Measurements from ENCODE around the gene DNAJB7.
A peak's percentile ranks its signal among the peaks of the same experiment; 100 is the strongest.
"Not testable (repeated sequence)": the region's sequence is repeated elsewhere in the genome, so short reads cannot be mapped to it uniquely, and the experiment has no call there.

The DNAJB7 gene

DNA sequence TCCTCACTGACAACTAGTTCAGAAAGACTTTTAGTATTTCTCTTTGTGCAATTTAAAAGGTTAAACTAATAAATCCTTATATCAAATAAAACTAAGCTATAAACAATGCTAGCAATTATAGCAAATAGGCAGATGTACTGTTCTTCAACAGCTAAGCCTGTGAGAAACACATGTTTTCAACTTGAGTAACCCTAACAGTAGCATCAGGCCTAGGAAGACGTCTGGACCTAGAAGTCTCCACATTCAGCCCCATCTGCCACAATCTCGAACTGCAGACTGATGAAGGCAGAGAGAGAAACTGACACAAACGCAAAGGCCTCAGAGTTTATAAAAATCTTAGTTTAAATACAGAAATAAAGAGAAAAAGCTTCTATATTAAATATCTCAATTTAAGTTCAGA lies 8.0 kb downstream of the DNAJB7 start:
- no peaks in the 10 kb centered on the region for H3K36me3 ChIP-seq (ENCODE audit: control insufficient read depth, insufficient read depth, low read length)
- H3K9ac ChIP-seq = no peak overlapping the region
- no peak overlapping the region for H2AFZ ChIP-seq
- TF ChIP-seq, protein P1, sequence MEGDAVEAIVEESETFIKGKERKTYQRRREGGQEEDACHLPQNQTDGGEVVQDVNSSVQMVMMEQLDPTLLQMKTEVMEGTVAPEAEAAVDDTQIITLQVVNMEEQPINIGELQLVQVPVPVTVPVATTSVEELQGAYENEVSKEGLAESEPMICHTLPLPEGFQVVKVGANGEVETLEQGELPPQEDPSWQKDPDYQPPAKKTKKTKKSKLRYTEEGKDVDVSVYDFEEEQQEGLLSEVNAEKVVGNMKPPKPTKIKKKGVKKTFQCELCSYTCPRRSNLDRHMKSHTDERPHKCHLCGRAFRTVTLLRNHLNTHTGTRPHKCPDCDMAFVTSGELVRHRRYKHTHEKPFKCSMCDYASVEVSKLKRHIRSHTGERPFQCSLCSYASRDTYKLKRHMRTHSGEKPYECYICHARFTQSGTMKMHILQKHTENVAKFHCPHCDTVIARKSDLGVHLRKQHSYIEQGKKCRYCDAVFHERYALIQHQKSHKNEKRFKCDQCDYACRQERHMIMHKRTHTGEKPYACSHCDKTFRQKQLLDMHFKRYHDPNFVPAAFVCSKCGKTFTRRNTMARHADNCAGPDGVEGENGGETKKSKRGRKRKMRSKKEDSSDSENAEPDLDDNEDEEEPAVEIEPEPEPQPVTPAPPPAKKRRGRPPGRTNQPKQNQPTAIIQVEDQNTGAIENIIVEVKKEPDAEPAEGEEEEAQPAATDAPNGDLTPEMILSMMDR (IDR thresholded peaks at IDR 0.05) = no peak
- no peak overlapping the region for H3K27ac ChIP-seq
- H3K79me2 ChIP-seq = peaks cover 25% of the 10 kb centered on the region
- H3K4me1 ChIP-seq = peaks cover 2% of the 10 kb centered on the region
- H3K27me3 ChIP-seq (ENCODE audit: control insufficient read depth, insufficient read depth, low read length) = no peaks in the 10 kb centered on the region
- no peaks in the 10 kb centered on the region for H3K9me3 ChIP-seq (ENCODE audit: control insufficient read depth, low read length)
- no peak overlapping the region for H3K4me3 ChIP-seq (ENCODE audit: low read depth, low read length)
- peak overlapping the region; percentile 15 for H3K4me2 ChIP-seq (ENCODE audit: low read length)

GRCh38 chr22:40853333-40853732 lies 8.6 kb downstream of the DNAJB7 start:
- H3K4me2 ChIP-seq (ENCODE audit: low read length) = peak overlapping the region; percentile 15
- no peaks in the 10 kb centered on the region for H3K36me3 ChIP-seq (ENCODE audit: control insufficient read depth, insufficient read depth, low read length)
- TF ChIP-seq, protein P1 (IDR thresholded peaks at IDR 0.05) = no peak
- no peak overlapping the region for H2AFZ ChIP-seq
- H3K9ac ChIP-seq = no peak overlapping the region
- H3K4me1 ChIP-seq = peaks cover 2% of the 10 kb centered on the region
- peaks cover 27% of the 10 kb centered on the region for H3K79me2 ChIP-seq
- H3K9me3 ChIP-seq (ENCODE audit: control insufficient read depth, low read length) = no peaks in the 10 kb centered on the region
- H3K27ac ChIP-seq = no peak overlapping the region
- no peak overlapping the region for H3K4me3 ChIP-seq (ENCODE audit: low read depth, low read length)
- H3K27me3 ChIP-seq (ENCODE audit: control insufficient read depth, insufficient read depth, low read length) = no peaks in the 10 kb centered on the region

GRCh38 chr22:40845816-40846215 lies 16.1 kb downstream of the DNAJB7 start:
- not testable (repeated sequence) for H2AFZ ChIP-seq; H3K27ac ChIP-seq; H3K4me1 ChIP-seq; H3K4me2 ChIP-seq (ENCODE audit: low read length); H3K9ac ChIP-seq; H3K27me3 ChIP-seq (ENCODE audit: control insufficient read depth, insufficient read depth, low read length); H3K4me3 ChIP-seq (ENCODE audit: low read depth, low read length); H3K9me3 ChIP-seq (ENCODE audit: control insufficient read depth, low read length); H3K79me2 ChIP-seq; H3K36me3 ChIP-seq (ENCODE audit: control insufficient read depth, insufficient read depth, low read length)

- Histone ChIP-seq H2AFZ (no peak overlapping the region), H3K79me2 (peaks cover 3% of the 10 kb centered on the region), H3K36me3 (ENCODE audit: control insufficient read depth, insufficient read depth, low read length) (no peaks in the 10 kb centered on the region), H3K9ac (no peak overlapping the region), H3K4me2 (ENCODE audit: low read length) (no peak overlapping the region), H3K4me1 (no peaks in the 10 kb centered on the region), H3K4me3 (ENCODE audit: low read depth, low read length) (no peak overlapping the region), H3K27ac (no peak overlapping the region), H3K27me3 (ENCODE audit: control insufficient read depth, insufficient read depth, low read length) (no peaks in the 10 kb centered on the region), H3K9me3 (ENCODE audit: control insufficient read depth, low read length) (no peaks in the 10 kb centered on the region)
- TF ChIP-seq, protein P1 (IDR thresholded peaks at IDR 0.05) = no peak
These were observed 17.0 kb downstream of the DNAJB7 start for GRCh38 chr22:40844951-40845350.

DNA sequence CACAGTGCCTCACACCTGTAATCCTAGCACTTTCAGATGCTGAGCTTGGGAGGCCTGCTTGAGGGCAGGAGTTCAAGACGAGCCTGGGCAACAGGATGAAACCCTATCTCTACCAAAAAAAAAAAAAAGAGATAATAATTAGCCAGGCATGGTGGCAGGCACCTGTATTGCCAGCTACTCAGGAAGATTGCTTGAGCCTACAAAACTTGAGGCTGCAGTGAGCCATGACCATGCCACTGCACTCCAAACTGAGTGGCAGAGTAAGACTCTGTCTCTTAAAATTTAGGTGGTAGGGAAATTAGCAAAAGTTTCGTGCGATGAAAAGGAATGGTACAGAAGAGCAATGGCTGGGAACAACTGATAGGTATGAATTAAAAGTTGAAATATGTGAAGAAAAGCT lies 23.4 kb downstream of the DNAJB7 start:
- TF ChIP-seq, protein P1 (IDR thresholded peaks at IDR 0.05) = no peak
- Histone ChIP-seq H3K4me3 (ENCODE audit: low read depth, low read length) (no peak overlapping the region), H3K9ac (no peak overlapping the region), H3K79me2 (no peaks in the 10 kb centered on the region), H3K4me2 (ENCODE audit: low read length) (no peak overlapping the region), H2AFZ (no peak overlapping the region), H3K9me3 (ENCODE audit: control insufficient read depth, low read length) (no peaks in the 10 kb centered on the region), H3K27me3 (ENCODE audit: control insufficient read depth, insufficient read depth, low read length) (no peaks in the 10 kb centered on the region), H3K4me1 (no peaks in the 10 kb centered on the region), H3K27ac (no peak overlapping the region), H3K36me3 (ENCODE audit: control insufficient read depth, insufficient read depth, low read length) (no peaks in the 10 kb centered on the region)
